ENCODE results near the gene EIF3L.

Gene EIF3L

DNA sequence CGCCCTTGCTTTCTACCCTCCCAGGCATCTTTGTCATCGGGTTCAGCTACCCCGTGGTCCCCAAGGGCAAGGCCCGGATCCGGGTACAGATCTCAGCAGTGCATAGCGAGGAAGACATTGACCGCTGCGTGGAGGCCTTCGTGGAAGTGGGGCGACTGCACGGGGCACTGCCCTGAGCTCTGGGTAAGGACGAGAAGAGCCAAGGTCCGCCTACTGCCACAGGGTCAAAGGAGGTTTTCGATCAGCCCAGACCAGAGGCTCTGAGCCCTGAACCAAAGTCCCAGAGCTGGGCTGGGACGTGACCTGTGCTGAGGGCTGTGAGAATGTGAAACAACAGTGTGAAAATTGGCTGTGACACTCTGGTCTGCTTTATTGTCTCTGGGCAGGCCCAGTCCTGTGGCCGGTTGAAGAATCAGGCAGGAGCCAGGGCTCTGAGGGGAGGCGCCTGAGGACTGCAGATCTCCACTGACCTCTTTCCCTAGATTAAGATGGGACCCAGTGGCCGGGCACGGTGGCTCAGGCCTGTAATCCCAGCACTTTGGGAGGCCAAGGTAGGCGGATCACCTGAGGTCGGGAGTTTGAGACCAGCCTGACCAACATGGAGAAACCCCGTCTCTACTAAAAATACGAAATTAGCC is 32.6 kb upstream of the EIF3L start:
- Histone ChIP-seq H3K14ac (ENCODE audit: low read length) (no peak overlapping the region), H3K4ac (ENCODE audit: low read depth, low read length) (no peak overlapping the region), H3K27me3 (ENCODE audit: insufficient read depth, low read length) (peaks cover 10% of the 10 kb centered on the region), H2BK12ac (ENCODE audit: low read length) (no peak overlapping the region), H4K8ac (ENCODE audit: low read depth, low read length) (no peak overlapping the region), H2AK5ac (ENCODE audit: low read length) (no peak overlapping the region), H3K9ac (ENCODE audit: low read length) (no peak overlapping the region), H2AFZ (ENCODE audit: insufficient read depth, low read length, poor library complexity) (no peak overlapping the region), H3K36me3 (ENCODE audit: control insufficient read depth in 1 of 2, insufficient read depth in 2 of 2, low read length in 2 of 2) (peaks cover 4 to 20% of the 10 kb centered on the region in 2 experiments), H4K12ac (ENCODE audit: low read depth, low read length) (no peak overlapping the region), H4K91ac (ENCODE audit: low read depth, low read length) (no peak overlapping the region), H3K79me2 (ENCODE audit: control insufficient read depth, insufficient read depth, low read length, poor library complexity) (no peaks in the 10 kb centered on the region), H3K4me3 (ENCODE audit: low read depth, low read length) (no peak overlapping the region), H3K4me2 (ENCODE audit: low read length) (no peak overlapping the region), H3K27ac (ENCODE audit: low read depth, low read length) (no peak overlapping the region), H3K4me1 (ENCODE audit: control insufficient read depth in 1 of 2, insufficient read depth in 2 of 2, low read length in 2 of 2) (peaks cover 8 to 13% of the 10 kb centered on the region in 2 experiments), H3K18ac (ENCODE audit: low read length) (no peak overlapping the region), H3K9me3 (ENCODE audit: insufficient read depth, low read depth, low read length) (peaks cover 7% of the 10 kb centered on the region), H3K23ac (ENCODE audit: low read length) (no peak overlapping the region), H2BK120ac (ENCODE audit: insufficient read depth, low read length, poor library complexity) (no peak overlapping the region), H2BK5ac (ENCODE audit: low read depth, low read length, poor library complexity) (no peak overlapping the region), H3K79me1 (ENCODE audit: low read length) (peaks cover 3% of the 10 kb centered on the region)
- WGBS (ENCODE audit: extremely low coverage, insufficient coverage, insufficient read length) = no CpG with 5 or more reads among the region's 23 CpGs
- DNase-seq = no peak

DNA sequence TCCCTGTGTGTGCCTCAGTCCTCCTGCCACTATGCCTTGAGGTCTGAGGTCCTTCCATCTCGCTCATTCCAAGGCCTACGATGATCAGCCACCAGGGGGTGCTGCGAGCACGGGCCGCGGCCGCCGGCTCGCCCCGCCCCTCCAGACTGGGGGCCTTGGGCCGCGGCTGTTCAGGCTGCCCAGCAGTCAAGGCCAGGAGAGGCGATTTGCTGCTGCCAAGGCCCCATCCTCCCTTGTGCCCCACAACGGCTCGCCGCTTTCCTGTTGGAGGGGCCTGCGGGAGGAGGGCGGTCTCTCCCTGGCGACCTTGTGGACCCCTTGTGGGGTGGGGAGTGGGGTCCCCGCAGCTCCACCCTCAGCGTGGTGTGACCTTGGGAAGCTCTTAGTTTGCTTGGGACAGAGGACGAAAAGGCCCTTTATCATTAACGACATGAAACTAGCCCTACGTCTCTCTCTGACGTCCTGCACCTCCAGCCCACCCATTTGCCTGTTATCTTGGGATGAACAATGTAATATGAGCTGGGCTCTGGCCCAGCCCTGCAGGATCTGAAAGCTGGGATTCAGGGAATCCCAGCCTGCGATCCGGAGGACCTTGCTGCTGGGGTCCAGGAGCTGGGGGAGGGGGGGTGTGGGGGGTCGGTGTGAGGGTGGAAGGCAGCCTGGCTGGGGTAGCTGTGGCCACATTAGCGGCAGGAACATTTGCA is 31.4 kb upstream of the EIF3L start:
- Histone ChIP-seq H3K4me1 (ENCODE audit: control insufficient read depth in 1 of 2, insufficient read depth in 2 of 2, low read length in 2 of 2) (peaks cover 8 to 15% of the 10 kb centered on the region in 2 experiments), H2AFZ (ENCODE audit: insufficient read depth, low read length, poor library complexity) (peak overlapping the region; percentile 71), H3K4me2 (ENCODE audit: low read length) (peak overlapping the region; percentile 74), H3K4ac (ENCODE audit: low read depth, low read length) (no peak overlapping the region), H2BK12ac (ENCODE audit: low read length) (no peak overlapping the region), H3K36me3 (ENCODE audit: control insufficient read depth in 1 of 2, insufficient read depth in 2 of 2, low read length in 2 of 2) (peaks cover 4 to 20% of the 10 kb centered on the region in 2 experiments), H3K79me1 (ENCODE audit: low read length) (peaks cover 3% of the 10 kb centered on the region), H2BK120ac (ENCODE audit: insufficient read depth, low read length, poor library complexity) (no peak overlapping the region), H3K14ac (ENCODE audit: low read length) (no peak overlapping the region), H3K23ac (ENCODE audit: low read length) (no peak overlapping the region), H3K27ac (ENCODE audit: low read depth, low read length) (peak overlapping the region; percentile 21), H4K12ac (ENCODE audit: low read depth, low read length) (no peak overlapping the region), H2AK5ac (ENCODE audit: low read length) (no peak overlapping the region), H3K27me3 (ENCODE audit: insufficient read depth, low read length) (peaks cover 10% of the 10 kb centered on the region), H3K4me3 (ENCODE audit: low read depth, low read length) (peak overlapping the region; percentile 54), H2BK5ac (ENCODE audit: low read depth, low read length, poor library complexity) (no peak overlapping the region), H3K79me2 (ENCODE audit: control insufficient read depth, insufficient read depth, low read length, poor library complexity) (no peaks in the 10 kb centered on the region), H4K91ac (ENCODE audit: low read depth, low read length) (peak overlapping the region; percentile 4), H3K18ac (ENCODE audit: low read length) (peak overlapping the region; percentile 15), H3K9me3 (ENCODE audit: insufficient read depth, low read depth, low read length) (peaks cover 7% of the 10 kb centered on the region), H4K8ac (ENCODE audit: low read depth, low read length) (peak overlapping the region; percentile 52), H3K9ac (ENCODE audit: low read length) (peak overlapping the region; percentile 2)
- no CpG with 5 or more reads among the region's 29 CpGs for WGBS (ENCODE audit: extremely low coverage, insufficient coverage, insufficient read length)
- DNase-seq = peak; percentile 75 to 91

DNA sequence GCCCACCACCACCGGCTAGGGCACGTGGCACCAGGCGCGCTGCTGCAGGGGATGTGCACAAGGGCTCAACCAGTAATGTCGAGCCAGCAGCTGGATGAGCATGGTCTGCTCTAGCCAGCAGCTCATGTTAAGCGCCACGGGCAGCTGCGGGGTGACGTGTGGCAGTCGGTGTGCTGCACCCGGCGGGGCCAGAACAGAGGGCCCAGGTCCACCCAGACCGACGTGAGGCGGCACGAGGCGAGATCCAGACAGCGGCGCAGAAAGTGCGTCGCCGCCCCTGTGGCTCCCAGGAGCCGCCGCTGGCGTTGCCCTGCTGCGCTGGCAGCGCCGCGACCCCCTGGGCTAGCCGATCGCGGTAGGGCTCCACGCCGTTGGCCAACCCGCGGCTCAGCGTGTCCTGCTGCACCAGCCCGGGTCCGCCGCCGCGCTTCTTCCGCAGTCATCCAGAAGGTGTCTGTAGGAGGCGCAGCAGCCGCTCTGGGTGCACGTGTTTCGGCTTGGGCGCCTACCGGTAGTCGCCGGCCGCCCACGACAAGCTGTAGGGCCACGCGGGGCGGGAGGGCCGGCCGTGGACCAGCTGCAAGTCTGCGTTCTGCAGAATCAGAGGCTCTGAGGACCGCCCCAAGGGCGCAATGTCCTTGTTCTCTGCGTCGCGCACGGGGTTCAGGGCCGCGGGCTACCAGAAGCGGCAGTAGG is 30.7 kb upstream of the EIF3L start:
- Histone ChIP-seq H3K4ac (ENCODE audit: low read depth, low read length) (no peak overlapping the region), H2BK5ac (ENCODE audit: low read depth, low read length, poor library complexity) (no peak overlapping the region), H3K18ac (ENCODE audit: low read length) (no peak overlapping the region)

DNA sequence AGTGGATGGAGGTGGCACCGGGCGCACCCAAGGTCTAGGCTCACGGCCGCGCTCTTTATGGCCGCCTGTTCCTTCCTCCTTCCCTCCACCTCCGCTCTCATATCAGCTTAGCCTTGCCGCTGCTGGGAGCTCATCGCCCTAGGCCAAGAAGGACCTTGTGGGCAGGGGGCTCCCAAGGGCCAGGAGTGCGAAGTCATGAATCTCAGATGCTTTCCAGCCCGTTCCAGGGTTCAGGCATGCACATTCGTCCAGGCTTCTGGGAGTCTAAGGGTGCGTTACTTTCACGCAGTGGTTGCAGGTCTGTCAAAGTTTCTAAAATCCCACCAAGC is 30.1 kb upstream of the EIF3L start:
- peak overlapping the region; percentile 74 for H3K4me2 ChIP-seq (ENCODE audit: low read length)
- no peak overlapping the region for H2AK5ac ChIP-seq (ENCODE audit: low read length)
- H3K4ac ChIP-seq (ENCODE audit: low read depth, low read length) = no peak overlapping the region
- H3K4me3 ChIP-seq (ENCODE audit: low read depth, low read length) = no peak overlapping the region
- peaks cover 17% of the 10 kb centered on the region for H3K27me3 ChIP-seq (ENCODE audit: insufficient read depth, low read length)
- H2BK5ac ChIP-seq (ENCODE audit: low read depth, low read length, poor library complexity) = no peak overlapping the region
- H3K36me3 ChIP-seq (ENCODE audit: control insufficient read depth in 1 of 2, insufficient read depth in 2 of 2, low read length in 2 of 2) = peaks cover 4 to 18% of the 10 kb centered on the region in 2 experiments
- peak overlapping the region; percentile 17 for H2AFZ ChIP-seq (ENCODE audit: insufficient read depth, low read length, poor library complexity)
- peaks cover 7% of the 10 kb centered on the region for H3K9me3 ChIP-seq (ENCODE audit: insufficient read depth, low read depth, low read length)
- DNase-seq = no peak
- H3K27ac ChIP-seq (ENCODE audit: low read depth, low read length) = no peak overlapping the region
- H3K4me1 ChIP-seq (ENCODE audit: control insufficient read depth in 1 of 2, insufficient read depth in 2 of 2, low read length in 2 of 2) = peaks cover 8 to 15% of the 10 kb centered on the region in 2 experiments
- no peak overlapping the region for H3K18ac ChIP-seq (ENCODE audit: low read length)
- H4K12ac ChIP-seq (ENCODE audit: low read depth, low read length) = no peak overlapping the region
- no peak overlapping the region for H3K14ac ChIP-seq (ENCODE audit: low read length)
- H3K79me1 ChIP-seq (ENCODE audit: low read length) = peaks cover 3% of the 10 kb centered on the region
- no CpG with 5 or more reads among the region's 14 CpGs for WGBS (ENCODE audit: extremely low coverage, insufficient coverage, insufficient read length)
- H4K91ac ChIP-seq (ENCODE audit: low read depth, low read length) = no peak overlapping the region
- H4K8ac ChIP-seq (ENCODE audit: low read depth, low read length) = no peak overlapping the region
- H3K79me2 ChIP-seq (ENCODE audit: control insufficient read depth, insufficient read depth, low read length, poor library complexity) = no peaks in the 10 kb centered on the region
- H3K23ac ChIP-seq (ENCODE audit: low read length) = no peak overlapping the region
- H2BK120ac ChIP-seq (ENCODE audit: insufficient read depth, low read length, poor library complexity) = no peak overlapping the region
- no peak overlapping the region for H3K9ac ChIP-seq (ENCODE audit: low read length)
- no peak overlapping the region for H2BK12ac ChIP-seq (ENCODE audit: low read length)

More for the DNA sequence above, 30.7 kb upstream of the EIF3L start:
- Histone ChIP-seq H3K9ac (ENCODE audit: low read length) (no peak overlapping the region), H2BK120ac (ENCODE audit: insufficient read depth, low read length, poor library complexity) (no peak overlapping the region), H3K36me3 (ENCODE audit: control insufficient read depth in 1 of 2, insufficient read depth in 2 of 2, low read length in 2 of 2) (peaks cover 4 to 20% of the 10 kb centered on the region in 2 experiments), H2BK12ac (ENCODE audit: low read length) (no peak overlapping the region), H3K79me1 (ENCODE audit: low read length) (peaks cover 3% of the 10 kb centered on the region), H4K12ac (ENCODE audit: low read depth, low read length) (no peak overlapping the region), H3K4me1 (ENCODE audit: control insufficient read depth in 1 of 2, insufficient read depth in 2 of 2, low read length in 2 of 2) (peaks cover 8 to 15% of the 10 kb centered on the region in 2 experiments), H4K8ac (ENCODE audit: low read depth, low read length) (peak overlapping the region; percentile 8), H3K27me3 (ENCODE audit: insufficient read depth, low read length) (peaks cover 13% of the 10 kb centered on the region), H3K27ac (ENCODE audit: low read depth, low read length) (no peak overlapping the region), H2AFZ (ENCODE audit: insufficient read depth, low read length, poor library complexity) (peak overlapping the region; percentile 17), H3K79me2 (ENCODE audit: control insufficient read depth, insufficient read depth, low read length, poor library complexity) (no peaks in the 10 kb centered on the region), H3K4me3 (ENCODE audit: low read depth, low read length) (peak overlapping the region; percentile 38), H2AK5ac (ENCODE audit: low read length) (no peak overlapping the region), H3K9me3 (ENCODE audit: insufficient read depth, low read depth, low read length) (peaks cover 5% of the 10 kb centered on the region), H4K91ac (ENCODE audit: low read depth, low read length) (no peak overlapping the region), H3K4me2 (ENCODE audit: low read length) (peak overlapping the region; percentile 74), H3K23ac (ENCODE audit: low read length) (no peak overlapping the region), H3K14ac (ENCODE audit: low read length) (peak overlapping the region; percentile 16)
- DNase-seq = peak in 1 of 2 donors; percentile 55
- no CpG with 5 or more reads among the region's 68 CpGs for WGBS (ENCODE audit: extremely low coverage, insufficient coverage, insufficient read length)

Measured in trophoblast cell (in vitro differentiated cells and primary cell).